HG02571 (cell line): ENCODE data around the gene GSG1L.

ENCODE experiments used
- ATAC-seq: cut with Tn5 transposase; IDR thresholded peaks from one replicate; pipeline ENCODE4 v1.9.1; 2021; ENCODE audit warnings: mild to moderate bottlenecking, moderate library complexity; ENCODE audit not compliant: unreplicated experiment

Gene GSG1L

GRCh38 chr16:28092721-28093384, 29.3 kb upstream of the GSG1L start:
- no peak for ATAC-seq

- no peak for ATAC-seq
Measured at GRCh38 chr16:28091656-28092055, 28.1 kb upstream of the GSG1L start.

- ATAC-seq: no peak
Measured at GRCh38 chr16:28090646-28091377, 27.3 kb upstream of the GSG1L start.

GRCh38 chr16:28089992-28090365, 26.5 kb upstream of the GSG1L start:
- no peak for ATAC-seq

- no peak for ATAC-seq
Measured at GRCh38 chr16:28089205-28089991, 25.9 kb upstream of the GSG1L start.

- no peak for ATAC-seq
Measured at GRCh38 chr16:28087675-28088300, 24.3 kb upstream of the GSG1L start.

- ATAC-seq: no peak
Measured at GRCh38 chr16:28087140-28087660, 23.7 kb upstream of the GSG1L start.

GRCh38 chr16:28086186-28087139, 22.9 kb upstream of the GSG1L start:
- ATAC-seq: no peak

GRCh38 chr16:28085389-28086171, 22.1 kb upstream of the GSG1L start:
- ATAC-seq: no peak

GRCh38 chr16:28084209-28084608, 20.7 kb upstream of the GSG1L start:
- ATAC-seq: no peak

- no peak for ATAC-seq
Measured at GRCh38 chr16:28082624-28083023, 19.1 kb upstream of the GSG1L start.

- no peak for ATAC-seq
Measured at GRCh38 chr16:28081391-28081968, 18.0 kb upstream of the GSG1L start.

- no peak for ATAC-seq
Measured at GRCh38 chr16:28078261-28078660, 14.7 kb upstream of the GSG1L start.

- no peak for ATAC-seq
Measured at GRCh38 chr16:28073836-28074235, 10.3 kb upstream of the GSG1L start.

- no peak for ATAC-seq
Measured at GRCh38 chr16:28072087-28072486, 8.6 kb upstream of the GSG1L start.

GRCh38 chr16:28069971-28070794, 6.7 kb upstream of the GSG1L start:
- no peak for ATAC-seq

- ATAC-seq: no peak
Measured at GRCh38 chr16:28068976-28069375, 5.5 kb upstream of the GSG1L start.
